ENCODE data around the gene DPY19L1.

- TF ChIP-seq POLR2A (IDR thresholded peaks at IDR 0.05; ENCODE audit: low read length) (no peak), GATA1 (IDR thresholded peaks at IDR 0.05; ENCODE audit: low read depth, low read length) (no peak)
These were observed 6.4 kb downstream of the DPY19L1 start for GRCh38 chr7:35030848-35031247.
